ENCODE results near the gene XXYLT1. TPM values are rescaled to one million over a fixed set of nuclear protein-coding genes. Genes with fewer than 3 reads are reported as not detected.

Gene XXYLT1
- total RNA-seq, 1 donor, result 32.8 TPM

DNA sequence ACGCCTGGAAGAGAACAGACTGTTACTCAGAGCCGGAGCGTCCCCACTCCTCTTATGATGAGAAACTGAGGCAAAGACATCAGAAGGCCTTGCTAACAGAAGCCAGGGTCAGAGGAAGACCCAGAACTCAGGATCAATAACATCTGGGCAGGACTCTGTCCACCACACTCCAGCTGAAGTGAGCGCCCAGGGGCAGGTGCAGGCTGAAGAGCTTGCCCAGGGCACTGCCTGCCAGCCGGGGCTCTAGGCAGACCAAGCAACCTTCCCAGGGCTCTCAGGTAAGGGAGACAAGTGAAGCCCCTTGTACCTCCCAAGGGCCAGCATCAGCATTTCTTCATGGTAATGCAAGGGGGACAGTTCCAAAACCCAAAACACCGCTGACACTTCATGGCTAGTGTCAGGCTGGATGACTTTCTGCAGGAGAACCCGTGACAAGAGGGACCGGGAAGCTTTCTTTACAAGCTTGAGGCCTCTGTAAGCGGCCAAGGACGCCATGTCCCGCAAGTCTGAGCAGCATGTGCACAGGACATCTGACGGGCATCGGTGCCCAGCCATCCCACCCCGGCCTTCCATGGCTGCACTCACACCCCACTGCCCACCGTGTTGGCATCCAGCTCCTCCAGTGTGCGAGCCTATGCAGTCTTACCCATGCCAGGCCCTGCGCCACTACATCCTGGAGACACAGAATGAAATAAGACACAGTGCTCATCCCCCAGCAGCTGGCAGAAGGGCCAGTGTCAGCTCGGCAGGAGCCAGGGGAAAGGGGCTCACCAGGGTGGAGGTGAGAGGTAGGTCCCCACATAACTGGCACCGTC lies 14.1 kb downstream of the XXYLT1 start:
- H3K4me3 ChIP-seq (ENCODE audit: low read depth, low read length), result no peak overlapping the region
- DNase-seq (ENCODE audit: low read depth), result no peak
- TF ChIP-seq, protein P1, sequence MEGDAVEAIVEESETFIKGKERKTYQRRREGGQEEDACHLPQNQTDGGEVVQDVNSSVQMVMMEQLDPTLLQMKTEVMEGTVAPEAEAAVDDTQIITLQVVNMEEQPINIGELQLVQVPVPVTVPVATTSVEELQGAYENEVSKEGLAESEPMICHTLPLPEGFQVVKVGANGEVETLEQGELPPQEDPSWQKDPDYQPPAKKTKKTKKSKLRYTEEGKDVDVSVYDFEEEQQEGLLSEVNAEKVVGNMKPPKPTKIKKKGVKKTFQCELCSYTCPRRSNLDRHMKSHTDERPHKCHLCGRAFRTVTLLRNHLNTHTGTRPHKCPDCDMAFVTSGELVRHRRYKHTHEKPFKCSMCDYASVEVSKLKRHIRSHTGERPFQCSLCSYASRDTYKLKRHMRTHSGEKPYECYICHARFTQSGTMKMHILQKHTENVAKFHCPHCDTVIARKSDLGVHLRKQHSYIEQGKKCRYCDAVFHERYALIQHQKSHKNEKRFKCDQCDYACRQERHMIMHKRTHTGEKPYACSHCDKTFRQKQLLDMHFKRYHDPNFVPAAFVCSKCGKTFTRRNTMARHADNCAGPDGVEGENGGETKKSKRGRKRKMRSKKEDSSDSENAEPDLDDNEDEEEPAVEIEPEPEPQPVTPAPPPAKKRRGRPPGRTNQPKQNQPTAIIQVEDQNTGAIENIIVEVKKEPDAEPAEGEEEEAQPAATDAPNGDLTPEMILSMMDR (IDR thresholded peaks at IDR 0.05; ENCODE audit: insufficient read depth, low read depth, low read length), result no peak

DNA sequence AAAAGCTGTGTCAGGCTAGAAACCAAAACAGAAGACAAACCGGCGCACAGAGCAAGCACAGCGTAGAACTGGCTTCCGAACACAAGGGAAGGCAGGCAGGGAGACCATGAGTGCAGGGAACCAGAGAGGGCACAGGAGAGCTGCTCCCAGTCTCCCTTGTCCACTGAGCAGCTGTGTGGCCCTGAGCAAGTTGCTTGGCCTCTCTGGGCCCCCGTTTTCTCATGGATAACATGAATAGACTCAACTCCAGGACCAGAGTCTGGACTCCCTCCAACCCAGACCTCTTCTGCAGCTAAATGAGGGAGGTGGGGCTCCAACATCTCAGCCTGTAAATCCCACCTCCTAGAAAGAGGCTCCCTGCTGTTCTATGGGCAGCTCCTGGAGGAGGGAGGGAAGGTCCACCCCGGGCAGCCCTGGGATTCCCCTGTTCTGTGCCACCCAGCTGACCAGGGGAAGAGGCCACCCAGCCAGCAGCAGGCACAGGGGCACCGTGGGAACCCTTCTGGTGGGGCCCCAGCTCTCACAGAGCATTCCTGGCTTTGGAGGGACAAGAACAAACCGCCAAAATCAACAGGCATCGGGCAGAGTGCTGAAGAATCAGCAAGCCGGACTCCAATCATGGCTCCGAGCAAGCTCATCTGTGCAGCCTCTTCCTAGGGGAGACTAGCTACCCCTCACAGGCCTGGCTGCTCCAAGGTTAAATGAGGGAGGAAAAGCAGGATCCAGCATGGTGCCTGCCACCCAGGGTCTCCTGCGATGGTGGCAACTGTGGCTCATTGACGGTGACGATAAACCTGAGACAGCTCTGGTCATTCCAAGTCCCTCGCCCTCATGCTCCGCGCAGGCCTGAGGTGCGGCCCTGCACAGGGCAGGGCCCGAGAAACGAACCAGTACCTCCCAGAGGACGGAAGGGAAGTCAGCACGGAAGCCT lies 15.1 kb downstream of the XXYLT1 start:
- TF ChIP-seq, protein P1 (IDR thresholded peaks at IDR 0.05; ENCODE audit: insufficient read depth, low read depth, low read length), result no peak
- no peak for DNase-seq (ENCODE audit: low read depth)

DNA sequence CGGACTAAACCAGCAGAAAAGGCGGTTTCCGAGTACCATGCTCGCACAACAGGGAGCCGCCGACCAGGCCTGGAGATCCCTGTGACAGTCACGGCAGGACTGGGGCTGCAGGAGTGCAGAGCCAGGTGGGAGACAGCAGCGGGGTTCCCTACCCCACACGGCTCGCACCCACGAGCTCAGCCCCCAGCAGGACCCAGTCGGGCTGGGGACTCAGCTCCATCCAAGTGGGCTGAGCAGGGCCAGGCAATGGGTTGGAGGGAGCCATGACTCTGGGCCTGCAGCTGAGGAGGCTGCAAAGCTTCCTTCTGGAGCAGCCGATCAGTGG lies 15.8 kb downstream of the XXYLT1 start:
- no peak overlapping the region for H3K4me3 ChIP-seq (ENCODE audit: low read depth, low read length)

More for the DNA sequence above, 15.1 kb downstream of the XXYLT1 start:
- H3K4me3 ChIP-seq (ENCODE audit: low read depth, low read length), result no peak overlapping the region

DNA sequence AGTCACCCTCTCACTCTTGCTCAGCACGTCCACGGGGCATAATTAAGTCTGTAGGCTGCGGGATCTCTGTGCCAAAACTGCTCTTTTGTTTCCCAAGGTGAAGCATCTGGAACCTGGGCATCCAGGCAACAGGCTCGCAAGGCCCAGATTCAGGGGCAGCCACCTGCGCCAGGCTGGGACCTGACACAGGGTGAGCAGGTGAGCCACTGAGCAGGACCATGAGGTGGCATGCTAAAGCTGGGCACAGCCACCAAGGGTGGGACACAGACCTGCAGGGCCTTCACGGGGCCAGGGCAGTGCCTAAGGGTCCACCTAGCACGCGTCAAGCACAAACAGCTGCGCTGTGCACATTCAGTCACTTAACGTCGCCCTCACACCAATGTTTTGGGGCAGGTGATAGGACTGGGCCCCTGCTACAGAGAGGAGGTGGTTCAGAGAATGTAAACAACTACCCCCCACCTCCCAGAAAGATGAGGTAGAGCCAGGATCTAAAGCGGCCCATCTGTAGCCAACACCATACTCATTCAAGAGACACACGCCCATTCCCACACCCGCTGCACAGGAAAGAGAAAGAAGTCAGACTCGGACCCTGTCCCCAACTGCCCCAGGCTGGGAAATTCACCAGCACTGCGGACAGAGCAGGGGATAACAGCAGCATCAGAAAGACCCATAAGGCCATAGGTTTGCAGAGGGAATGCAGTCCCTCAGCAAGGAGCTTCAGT lies 16.3 kb downstream of the XXYLT1 start:
- TF ChIP-seq, protein P1 (IDR thresholded peaks at IDR 0.05; ENCODE audit: insufficient read depth, low read depth, low read length), result no peak
- H3K4me3 ChIP-seq (ENCODE audit: low read depth, low read length), result no peak overlapping the region
- no peak for DNase-seq (ENCODE audit: low read depth)

More for the DNA sequence above, 15.8 kb downstream of the XXYLT1 start:
- no peak for DNase-seq (ENCODE audit: low read depth)
- TF ChIP-seq, protein P1 (IDR thresholded peaks at IDR 0.05; ENCODE audit: insufficient read depth, low read depth, low read length), result no peak

DNA sequence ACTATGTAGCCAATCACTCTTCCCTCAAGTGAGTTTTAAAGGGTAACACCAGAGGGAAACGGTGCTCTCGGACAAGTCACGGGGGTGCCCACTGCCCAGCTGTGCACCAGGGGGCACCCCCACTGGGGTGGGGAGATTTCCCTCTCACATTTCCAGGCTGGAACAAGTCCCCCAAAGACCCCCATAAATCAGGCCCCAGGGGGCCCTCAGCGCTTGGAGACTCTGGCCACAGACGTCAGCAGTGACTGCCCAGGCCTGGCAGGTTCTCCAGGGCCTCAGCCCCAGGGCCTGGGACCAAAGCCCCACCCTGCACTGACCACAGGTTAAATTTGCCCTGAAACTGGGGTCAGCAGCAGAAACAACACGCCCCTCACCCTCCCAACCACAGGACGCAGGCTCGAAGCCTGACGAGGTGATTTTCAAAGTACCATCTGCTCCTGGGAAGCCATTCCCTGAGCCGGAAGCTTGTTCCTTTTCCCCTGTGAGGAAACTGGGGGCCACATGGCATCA lies 17.0 kb downstream of the XXYLT1 start:
- no peak overlapping the region for H3K4me3 ChIP-seq (ENCODE audit: low read depth, low read length)
- TF ChIP-seq, protein P1 (IDR thresholded peaks at IDR 0.05; ENCODE audit: insufficient read depth, low read depth, low read length), result no peak
- DNase-seq (ENCODE audit: low read depth), result no peak

DNA sequence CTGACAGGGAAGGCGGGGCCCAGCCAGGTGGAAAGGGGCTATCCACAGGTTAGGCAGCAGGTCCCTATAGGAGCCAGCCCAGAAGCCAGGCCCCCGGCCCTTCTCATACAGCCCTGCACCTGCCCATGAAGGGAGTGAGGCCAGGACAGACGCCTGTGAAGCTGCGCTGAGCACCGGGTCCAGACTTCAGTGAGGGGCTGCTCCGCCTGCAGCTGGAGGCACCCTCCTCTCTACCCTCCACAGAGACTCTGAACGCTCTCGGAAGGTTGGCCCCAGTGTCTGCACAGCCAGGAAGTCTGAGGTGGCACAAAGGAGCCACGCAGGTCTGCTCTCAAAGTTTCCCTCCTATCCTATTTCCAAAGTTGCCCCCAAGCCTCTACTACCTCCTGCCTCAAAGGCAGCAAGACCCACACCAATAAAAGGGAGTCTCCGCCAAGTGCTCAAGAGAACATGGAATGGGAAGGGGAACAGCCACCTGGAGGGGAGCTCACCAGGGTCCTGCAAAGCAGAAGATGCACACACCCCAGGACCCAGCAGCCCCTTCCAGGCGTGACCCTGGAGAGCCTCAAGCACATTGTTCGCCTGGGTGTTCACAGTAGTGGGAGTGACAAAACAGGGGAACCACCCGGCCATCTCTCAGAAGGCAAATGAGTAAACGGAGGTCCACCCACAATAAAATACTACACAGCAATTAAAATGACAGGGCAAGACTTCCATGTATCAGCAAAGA lies 19.5 kb downstream of the XXYLT1 start:
- DNase-seq (ENCODE audit: low read depth), result no peak
- TF ChIP-seq, protein P1 (IDR thresholded peaks at IDR 0.05; ENCODE audit: insufficient read depth, low read depth, low read length), result no peak
- no peak overlapping the region for H3K4me3 ChIP-seq (ENCODE audit: low read depth, low read length)

All from fibroblast of villous mesenchyme (primary cell).